Spinal cord (tissue), 10 donors: ENCODE results near the gene KRTAP23-1. TPM values are rescaled to one million over a fixed set of nuclear protein-coding genes. Genes with fewer than 3 reads are reported as not detected.

Experiments used
- DNase-seq, 6 donors: peaks; one replicate each; pipeline versions ENCODE4 v3.0.0 to v3.0.0-alpha.2; 2013 to 2015; ENCODE audit warnings: low spot score in 6 of 6, low read depth in 4 of 6
- H3K27ac ChIP-seq: one replicate; pipeline ENCODE4 v1.5.1; 2013; ENCODE audit warnings: low read depth, low read length, control low read depth
- H3K27me3 ChIP-seq: one replicate; pipeline ENCODE4 v1.6.1; 2013; ENCODE audit warnings: low read length; ENCODE audit not compliant: control insufficient read depth, insufficient read depth
- H3K36me3 ChIP-seq: one replicate; pipeline ENCODE4 v1.6.1; 2013; ENCODE audit warnings: low read length; ENCODE audit not compliant: control insufficient read depth, insufficient read depth
- H3K4me1 ChIP-seq: one replicate; pipeline ENCODE4 v1.6.1; 2013; ENCODE audit warnings: low read length; ENCODE audit not compliant: control insufficient read depth, insufficient read depth
- H3K4me3 ChIP-seq: one replicate; pipeline ENCODE4 v1.5.1; 2013; ENCODE audit warnings: low read depth, low read length, control low read depth
- H3K9me3 ChIP-seq: one replicate; pipeline ENCODE4 v1.6.1; 2013; ENCODE audit warnings: low read length; ENCODE audit not compliant: control insufficient read depth, insufficient read depth
- WGBS: methylation state at CpG from one replicate; pipeline ENCODE4 v1.1.5; 2013; ENCODE audit warnings: missing lambda C conversion rate; ENCODE audit not compliant: insufficient coverage; 5-methylcytosine and 5-hydroxymethylcytosine counted together
- long read RNA-seq, 4 donors: transcript quantifications; one replicate each; lab custom pipeline, GENCODE V29; 2026
- polyA plus RNA-seq, 2 donors: library from polyadenylated mRNA; unstranded; fragments of 120-200 nt; gene quantifications; one replicate each; pipeline ENCODE4 v1.2.1, GENCODE V29; 2013; ENCODE audit not compliant: insufficient read length in 2 of 2
- total RNA-seq, 2 donors: library from RNA; depleted of rRNA in 1 of 2; stranded (reverse); fragments of 120-200 nt in 1 of 2; fragments of >200 nt in 1 of 2; gene quantifications; one replicate each; pipeline versions ENCODE4 v1.2.3 to v1.2.4, GENCODE V29; 2013 to 2014
- donor health status: healthy.

Gene KRTAP23-1, protein sequence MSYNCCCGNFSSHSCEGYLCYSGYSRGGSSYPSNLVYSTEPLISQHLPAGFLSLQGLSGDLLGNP
- total RNA-seq = not detected
- polyA plus RNA-seq = not detected
- long read RNA-seq, donor 1 = 0 reads
- long read RNA-seq, donor 2 = 0 reads
- long read RNA-seq, donor 3 = 0 reads
- long read RNA-seq, donor 4 = 0 reads

GRCh38 chr21:30348506-30348905 lies at the start of gene KRTAP23-1:
Gene KRTAP23-1 (minus strand): TSS chr21:30348606. CDS start chr21:30348606, 0 bp downstream.
- Histone ChIP-seq H3K4me1 (no peaks in the 10 kb centered on the region), H3K4me3 (no peak within 1 kb of the TSS), H3K9me3 (no peaks in the 10 kb centered on the region), H3K27me3 (no peaks in the 10 kb centered on the region), H3K36me3 (no peaks in the 10 kb centered on the region), H3K27ac (no peak within 1 kb of the TSS)
- 96% methylated on average over 2 of the region's 4 CpGs for WGBS
- DNase-seq = no peak

GRCh38 chr21:30395731-30396130 lies 47.3 kb upstream of the KRTAP23-1 start, which contains the start of gene KRTAP13-1:
Gene KRTAP13-1 (plus strand): TSS chr21:30396031. CDS start chr21:30396087, 56 bp downstream.
- Histone ChIP-seq H3K27ac (no peak within 1 kb of the TSS), H3K9me3 (no peaks in the 10 kb centered on the region), H3K27me3 (no peaks in the 10 kb centered on the region), H3K4me1 (no peaks in the 10 kb centered on the region), H3K36me3 (no peaks in the 10 kb centered on the region), H3K4me3 (no peak within 1 kb of the TSS)
- 89% methylated on average over 3 of the region's 4 CpGs for WGBS
- no peak for DNase-seq

DNA sequence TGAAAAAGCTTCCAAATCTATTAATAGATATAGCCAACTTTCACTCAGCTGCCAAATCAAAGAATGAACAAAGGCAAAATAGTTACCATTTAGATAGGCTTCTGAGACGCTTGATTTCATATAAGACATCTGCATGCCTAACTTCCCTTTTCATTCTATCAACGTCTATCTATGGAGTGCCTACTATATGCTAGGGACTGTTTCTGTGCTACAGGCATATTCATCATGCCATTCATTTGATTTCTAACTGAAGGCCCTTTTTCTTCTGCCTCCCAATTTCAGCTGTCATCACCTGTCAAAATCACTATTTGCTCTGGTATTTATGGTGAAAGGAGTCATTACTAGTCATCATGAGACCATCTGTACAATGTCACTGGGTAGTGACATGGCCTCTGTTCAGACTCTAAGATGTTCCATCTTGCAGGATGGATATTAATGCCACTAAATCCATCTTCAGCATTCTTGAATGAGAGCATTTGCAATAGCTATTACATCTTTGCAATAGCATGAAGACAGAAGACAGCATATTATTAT lies 43.2 kb upstream of the KRTAP23-1 start:
- H3K4me1 ChIP-seq = no peaks in the 10 kb centered on the region
- H3K4me3 ChIP-seq = no peak overlapping the region
- H3K27ac ChIP-seq = no peak overlapping the region
- DNase-seq = peak in 1 of 6 donors; percentile 16
- no peaks in the 10 kb centered on the region for H3K9me3 ChIP-seq
- no peaks in the 10 kb centered on the region for H3K36me3 ChIP-seq
- WGBS = no CpG with 5 or more reads among the region's 2 CpGs
- H3K27me3 ChIP-seq = no peaks in the 10 kb centered on the region

GRCh38 chr21:30382201-30382600 lies 33.8 kb upstream of the KRTAP23-1 start:
- no peak for DNase-seq
- H3K27me3 ChIP-seq = no peaks in the 10 kb centered on the region
- no peak overlapping the region for H3K27ac ChIP-seq
- H3K36me3 ChIP-seq = no peaks in the 10 kb centered on the region
- WGBS = no CpG with 5 or more reads among the region's 1 CpG
- H3K9me3 ChIP-seq = no peaks in the 10 kb centered on the region
- no peak overlapping the region for H3K4me3 ChIP-seq
- H3K4me1 ChIP-seq = no peaks in the 10 kb centered on the region

GRCh38 chr21:30372139-30372770 lies 23.8 kb upstream of the KRTAP23-1 start, which contains the start of gene KRTAP13-2:
Gene KRTAP13-2 (minus strand): TSS chr21:30372271. CDS start chr21:30372213, 58 bp downstream.
- Histone ChIP-seq H3K27me3 (no peaks in the 10 kb centered on the region), H3K36me3 (no peaks in the 10 kb centered on the region), H3K9me3 (no peaks in the 10 kb centered on the region), H3K27ac (no peak within 1 kb of the TSS), H3K4me3 (no peak within 1 kb of the TSS), H3K4me1 (no peaks in the 10 kb centered on the region)
- no peak for DNase-seq
- 95% methylated on average over 2 of the region's 5 CpGs for WGBS

- no CpG with 5 or more reads among the region's 3 CpGs for WGBS
- H3K27ac ChIP-seq = no peak overlapping the region
- H3K36me3 ChIP-seq = no peaks in the 10 kb centered on the region
- H3K9me3 ChIP-seq = no peaks in the 10 kb centered on the region
- no peaks in the 10 kb centered on the region for H3K4me1 ChIP-seq
- peak in 1 of 6 donors; percentile 7 for DNase-seq
- no peak overlapping the region for H3K4me3 ChIP-seq
- no peaks in the 10 kb centered on the region for H3K27me3 ChIP-seq
Measured at GRCh38 chr21:30355906-30356305, 7.5 kb upstream of the KRTAP23-1 start.

DNA sequence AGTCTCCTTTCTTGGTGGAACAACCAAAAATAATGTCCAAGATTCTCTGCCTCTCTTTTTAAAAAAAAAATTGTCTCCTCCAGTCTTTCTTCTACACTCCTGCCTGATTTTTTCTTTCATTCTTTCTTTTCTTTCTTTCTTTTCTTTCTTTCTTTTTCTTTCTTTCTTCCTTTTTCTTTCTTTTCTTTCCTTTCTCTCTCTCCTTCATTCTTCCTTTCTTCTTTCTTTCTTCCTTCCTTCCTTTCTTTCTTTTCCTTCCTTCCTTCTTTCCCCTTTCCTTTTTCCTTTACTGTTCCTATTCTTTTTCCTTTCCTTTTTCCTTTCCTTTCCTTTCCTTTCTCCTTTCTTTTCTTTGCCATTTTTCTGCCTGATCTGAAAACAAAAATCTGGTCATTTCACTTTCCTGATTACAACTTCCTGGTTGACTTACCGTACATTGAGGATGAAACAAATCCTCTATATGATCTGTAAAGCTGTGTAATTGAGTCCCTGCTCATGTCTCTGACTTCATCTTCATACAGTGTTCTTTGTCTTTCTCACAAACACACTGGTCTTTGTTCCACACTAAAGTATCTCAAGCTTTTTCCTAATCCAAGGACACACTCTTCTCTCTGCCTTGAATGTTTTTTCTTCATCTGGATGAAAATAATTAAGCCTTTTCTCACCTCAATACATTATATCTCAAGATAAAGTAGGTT lies 6.1 kb upstream of the KRTAP23-1 start:
- no peaks in the 10 kb centered on the region for H3K27me3 ChIP-seq
- no peak overlapping the region for H3K4me3 ChIP-seq
- H3K9me3 ChIP-seq = no peaks in the 10 kb centered on the region
- no peak overlapping the region for H3K27ac ChIP-seq
- H3K4me1 ChIP-seq = no peaks in the 10 kb centered on the region
- WGBS = 50% methylated on average over 1 of the region's 1 CpG
- no peak for DNase-seq
- no peaks in the 10 kb centered on the region for H3K36me3 ChIP-seq

GRCh38 chr21:30351534-30351933 lies 3.1 kb upstream of the KRTAP23-1 start:
- H3K9me3 ChIP-seq = no peaks in the 10 kb centered on the region
- H3K27ac ChIP-seq = no peak overlapping the region
- no peaks in the 10 kb centered on the region for H3K4me1 ChIP-seq
- H3K27me3 ChIP-seq = no peaks in the 10 kb centered on the region
- H3K4me3 ChIP-seq = no peak overlapping the region
- DNase-seq = no peak
- no CpG with 5 or more reads among the region's 1 CpG for WGBS
- H3K36me3 ChIP-seq = no peaks in the 10 kb centered on the region

- Histone ChIP-seq H3K9me3 (no peaks in the 10 kb centered on the region), H3K27me3 (no peaks in the 10 kb centered on the region), H3K27ac (no peak overlapping the region), H3K4me3 (no peak overlapping the region), H3K36me3 (no peaks in the 10 kb centered on the region), H3K4me1 (no peaks in the 10 kb centered on the region)
- DNase-seq = no peak
- no CpG with 5 or more reads among the region's 3 CpGs for WGBS
Measured at GRCh38 chr21:30349572-30349971, 1.2 kb upstream of the KRTAP23-1 start.
